GM12873 (cell line): Measurements from ENCODE around the gene GLT1D1.

Experiments
- CTCF ChIP-seq: IDR thresholded peaks from 2 replicates; pipeline ENCODE4 v1.5.1; 2012; ENCODE audit warnings: low read depth, mild to moderate bottlenecking, moderate library complexity, low read length, control low read depth; ENCODE audit not compliant: insufficient read depth; ENCODE audit errors: missing control alignments

Gene GLT1D1

GRCh38 chr12:128842579-128842978, 10.7 kb upstream of the GLT1D1 start:
- no peak for TF ChIP-seq CTCF

- no peak for TF ChIP-seq CTCF
These were observed 9.7 kb upstream of the GLT1D1 start for GRCh38 chr12:128843538-128843937.

- TF ChIP-seq CTCF, result peak; percentile 57
These were observed 9.1 kb upstream of the GLT1D1 start for GRCh38 chr12:128844031-128844635.

GRCh38 chr12:128848371-128848770, 4.9 kb upstream of the GLT1D1 start:
- TF ChIP-seq CTCF, result no peak

- TF ChIP-seq CTCF, result no peak
These were observed 2.9 kb upstream of the GLT1D1 start for GRCh38 chr12:128850400-128850799.

GRCh38 chr12:128852026-128852698, 1.1 kb upstream of the GLT1D1 start:
- no peak for TF ChIP-seq CTCF

GRCh38 chr12:128853600-128854197, 421 bp downstream of the GLT1D1 start:
- TF ChIP-seq CTCF, result no peak
